H1 (cell line): ENCODE results near the gene ADD3.

ENCODE experiments used
- CREB1 ChIP-seq: IDR thresholded peaks from 2 replicates; pipeline ENCODE4 v1.6.1; 2012; ENCODE audit warnings: inconsistent platforms
- CTCF ChIP-seq, 3 experiments: IDR thresholded peaks; 1 replicate in 2 of 3; 2 replicates in 1 of 3; pipeline versions ENCODE4 v1.5.1 to v1.6.1; 2011; ENCODE audit warnings: low read length in 3 of 3, mild to moderate bottlenecking in 3 of 3, inconsistent platforms in 2 of 3, low read depth in 1 of 3, moderate library complexity in 1 of 3; ENCODE audit not compliant: insufficient read depth in 1 of 3; ENCODE audit errors: control extremely low read depth in 1 of 3
- EZH2 ChIP-seq: fragments of 200-600 bp; sonication (generic); IDR thresholded peaks from 2 replicates; pipeline ENCODE4 v1.7.1; 2012; ENCODE audit warnings: low read depth, mild to moderate bottlenecking, moderate library complexity, low read length, inconsistent platforms; ENCODE audit not compliant: severe bottlenecking
- JUN ChIP-seq: IDR thresholded peaks from 2 replicates; pipeline ENCODE4 v1.6.1; 2011; ENCODE audit warnings: low read depth, mild to moderate bottlenecking, improper control_type of control experiment, low read length
- JUND ChIP-seq: IDR thresholded peaks from 2 replicates; pipeline ENCODE4 v1.6.1; 2011; ENCODE audit warnings: mild to moderate bottlenecking, improper control_type of control experiment, low read length
- KDM1A ChIP-seq: fragments of 200-600, 300-600 bp; sonication (generic); IDR thresholded peaks from 2 replicates; pipeline ENCODE4 v1.7.1; 2016; ENCODE audit warnings: mild to moderate bottlenecking, low read length, borderline replicate concordance
- KDM4A ChIP-seq: IDR thresholded peaks from one replicate; pipeline ENCODE4 v1.7.1; 2012; ENCODE audit warnings: low read depth, mild to moderate bottlenecking, moderate library complexity, low read length, inconsistent platforms; ENCODE audit not compliant: severe bottlenecking
- SRF ChIP-seq: IDR thresholded peaks from 2 replicates; pipeline ENCODE4 v1.6.1; 2011; ENCODE audit warnings: mild to moderate bottlenecking, low read depth, low read length, moderate library complexity

GRCh38 chr10:110169586-110169985 lies 161.8 kb downstream of the ADD3 start:
- TF ChIP-seq CREB1 (no peak), KDM4A (no peak), JUND (no peak), CTCF (IDR thresholded peaks at IDR 0.05; ENCODE audit: control extremely low read depth in 1 of 3, insufficient read depth in 1 of 3, low read depth in 1 of 3, low read length in 3 of 3) (no peak), EZH2 (no peak), JUN (no peak), SRF (no peak), KDM1A (no peak)
